Sigmoid colon (tissue), 7 donors: ENCODE data around the gene HNF1B. TPM values are rescaled to one million over a fixed set of nuclear protein-coding genes. Genes with fewer than 3 reads are reported as not detected.

Experiments used
- DNase-seq: peaks from one replicate; pipeline ENCODE4 v3.0.0-alpha.2; 2019
- H3K27ac ChIP-seq, 4 donors: fragments of 200-600 bp; sonication (generic); one replicate each; pipeline ENCODE4 v1.5.1; 2016 to 2019; ENCODE audit warnings: mild to moderate bottlenecking in 1 of 4
- H3K27me3 ChIP-seq, 3 donors: fragments of 200-600 bp; sonication (generic); one replicate each; pipeline ENCODE4 v1.5.1; 2019; ENCODE audit warnings: mild to moderate bottlenecking in 1 of 3
- H3K36me3 ChIP-seq, 4 donors: fragments of 200-600 bp; sonication (generic); one replicate each; pipeline ENCODE4 v1.5.1; 2016 to 2019
- H3K4me1 ChIP-seq, 4 donors: fragments of 200-600 bp; sonication (generic); one replicate each; pipeline ENCODE4 v1.5.1; 2017 to 2019
- H3K4me3 ChIP-seq, 4 donors: fragments of 200-600 bp; sonication (generic); one replicate each; pipeline ENCODE4 v1.5.1; 2017 to 2019; ENCODE audit warnings: mild to moderate bottlenecking in 2 of 4, moderate library complexity in 1 of 4
- H3K9me3 ChIP-seq, 4 donors: fragments of 200-600 bp in 3 of 4; sonication (generic) in 3 of 4; one replicate each; pipeline versions ENCODE4 v1.5.1 to v1.6.1; 2013 to 2019
- EP300 ChIP-seq, 4 donors: sonication (generic); formaldehyde crosslinking; IDR thresholded peaks; one replicate each; pipeline ENCODE4 v1.6.1; 2017; ENCODE audit warnings: antibody characterized with exemption in 4 of 4
- POLR2A ChIP-seq, 2 donors: fragments of 450-650 bp; IDR thresholded peaks; one replicate each; pipeline ENCODE4 v1.6.1; 2016; ENCODE audit warnings: antibody characterized with exemption in 2 of 2, mild to moderate bottlenecking in 2 of 2, moderate library complexity in 2 of 2
- POLR2AphosphoS5 ChIP-seq, 4 donors: sonication (generic); formaldehyde crosslinking; IDR thresholded peaks; one replicate each; pipeline ENCODE4 v1.6.1; 2017; ENCODE audit warnings: antibody characterized with exemption in 4 of 4
- WGBS, 2 donors: extraction: QIAGEN DNeasy Blood & Tissue Kit; methylation state at CpG; one replicate each; pipeline ENCODE4 v1.1.7; 2013; 5-methylcytosine and 5-hydroxymethylcytosine counted together
- intact Hi-C: fragments of 100-400 bp; cut with DNase I; formaldehyde crosslinking; loops from one replicate; pipeline ENCODE4 v1.15.1; 2023
- polyA plus RNA-seq, 3 donors: library from polyadenylated mRNA; stranded (reverse); fragments of 200-250 nt; gene quantifications; one replicate each; pipeline ENCODE4 v1.2.3, GENCODE V29; 2013
- total RNA-seq, 4 donors: library from RNA; depleted of rRNA; stranded (reverse); fragments of >200 nt; gene quantifications; one replicate each; pipeline ENCODE4 v1.1.0, GENCODE V29; 2016
- TF ChIP-seq, protein P1 (sequence below), 4 experiments: fragments of 450-650 bp in 3 of 4; fragments of 200-600 bp in 1 of 4; IDR thresholded peaks; one replicate each; pipeline ENCODE4 v1.5.1; 2016 to 2019; ENCODE audit warnings: antibody characterized with exemption in 4 of 4, mild to moderate bottlenecking in 3 of 4, moderate library complexity in 2 of 4
- donor health status: healthy with polysubstance abuse.
- donor health status: Bipolar disorder and iron deficiency.
- donor health status: healthy.

HNF1B gene
- total and polyA plus RNA-seq, 7 donors = 0.28 to 13.2 (median 10.7) TPM; not detected in 3

GRCh38 chr17:37698132-37698910, 46.5 kb downstream of the HNF1B start:
- intact Hi-C loops = no loop called here
- Histone ChIP-seq H3K4me3 (no peak overlapping the region), H3K36me3 (no peaks in the 10 kb centered on the region), H3K9me3 (no peaks in the 10 kb centered on the region), H3K27me3 (peaks cover 0 to 12% (median 0%) of the 10 kb centered on the region in 3 donors), H3K27ac (no peak overlapping the region), H3K4me1 (no peaks in the 10 kb centered on the region)
- 79 to 96% methylated on average over 5 of the region's 5 CpGs for WGBS, 2 donors
- no peak for DNase-seq
- no peak for TF ChIP-seq POLR2AphosphoS5 (IDR thresholded peaks at IDR 0.05)
- TF ChIP-seq, protein P1, sequence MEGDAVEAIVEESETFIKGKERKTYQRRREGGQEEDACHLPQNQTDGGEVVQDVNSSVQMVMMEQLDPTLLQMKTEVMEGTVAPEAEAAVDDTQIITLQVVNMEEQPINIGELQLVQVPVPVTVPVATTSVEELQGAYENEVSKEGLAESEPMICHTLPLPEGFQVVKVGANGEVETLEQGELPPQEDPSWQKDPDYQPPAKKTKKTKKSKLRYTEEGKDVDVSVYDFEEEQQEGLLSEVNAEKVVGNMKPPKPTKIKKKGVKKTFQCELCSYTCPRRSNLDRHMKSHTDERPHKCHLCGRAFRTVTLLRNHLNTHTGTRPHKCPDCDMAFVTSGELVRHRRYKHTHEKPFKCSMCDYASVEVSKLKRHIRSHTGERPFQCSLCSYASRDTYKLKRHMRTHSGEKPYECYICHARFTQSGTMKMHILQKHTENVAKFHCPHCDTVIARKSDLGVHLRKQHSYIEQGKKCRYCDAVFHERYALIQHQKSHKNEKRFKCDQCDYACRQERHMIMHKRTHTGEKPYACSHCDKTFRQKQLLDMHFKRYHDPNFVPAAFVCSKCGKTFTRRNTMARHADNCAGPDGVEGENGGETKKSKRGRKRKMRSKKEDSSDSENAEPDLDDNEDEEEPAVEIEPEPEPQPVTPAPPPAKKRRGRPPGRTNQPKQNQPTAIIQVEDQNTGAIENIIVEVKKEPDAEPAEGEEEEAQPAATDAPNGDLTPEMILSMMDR (IDR thresholded peaks at IDR 0.05) = no peak
- no peak for TF ChIP-seq POLR2A (IDR thresholded peaks at IDR 0.05)
- no peak for TF ChIP-seq EP300 (IDR thresholded peaks at IDR 0.05)

DNA sequence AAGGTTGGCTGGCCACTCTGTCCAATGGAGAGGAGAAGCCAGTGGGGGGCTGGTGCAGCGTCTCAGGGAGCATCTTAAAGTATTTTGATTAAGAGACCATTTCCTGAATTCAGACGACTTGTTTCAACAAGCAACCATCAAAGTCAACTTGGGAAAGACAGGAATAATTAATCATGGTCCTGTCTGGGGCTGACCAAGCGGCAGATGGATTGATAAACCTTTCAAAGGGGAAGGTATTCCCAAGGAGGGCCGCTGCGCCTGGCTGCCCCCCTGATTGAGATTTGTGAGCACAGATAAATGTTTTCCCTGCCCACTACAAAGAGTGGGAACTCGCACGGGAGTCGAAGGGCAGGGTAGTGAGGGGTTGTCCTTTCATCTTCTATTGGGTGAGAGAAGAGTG, 47.5 kb downstream of the HNF1B start:
- peaks cover 0 to 12% (median 0%) of the 10 kb centered on the region in 3 donors for H3K27me3 ChIP-seq
- no peak for DNase-seq
- no peaks in the 10 kb centered on the region for H3K9me3 ChIP-seq
- H3K4me3 ChIP-seq = no peak overlapping the region
- intact Hi-C loops = no loop called here
- TF ChIP-seq, protein P1 (IDR thresholded peaks at IDR 0.05) = no peak
- TF ChIP-seq POLR2AphosphoS5 (IDR thresholded peaks at IDR 0.05) (no peak), POLR2A (IDR thresholded peaks at IDR 0.05) (no peak), EP300 (IDR thresholded peaks at IDR 0.05) (no peak)
- 75 to 88% methylated on average over 8 of the region's 8 CpGs for WGBS, 2 donors
- H3K27ac ChIP-seq = no peak overlapping the region
- no peaks in the 10 kb centered on the region for H3K36me3 ChIP-seq
- H3K4me1 ChIP-seq = no peaks in the 10 kb centered on the region

DNA sequence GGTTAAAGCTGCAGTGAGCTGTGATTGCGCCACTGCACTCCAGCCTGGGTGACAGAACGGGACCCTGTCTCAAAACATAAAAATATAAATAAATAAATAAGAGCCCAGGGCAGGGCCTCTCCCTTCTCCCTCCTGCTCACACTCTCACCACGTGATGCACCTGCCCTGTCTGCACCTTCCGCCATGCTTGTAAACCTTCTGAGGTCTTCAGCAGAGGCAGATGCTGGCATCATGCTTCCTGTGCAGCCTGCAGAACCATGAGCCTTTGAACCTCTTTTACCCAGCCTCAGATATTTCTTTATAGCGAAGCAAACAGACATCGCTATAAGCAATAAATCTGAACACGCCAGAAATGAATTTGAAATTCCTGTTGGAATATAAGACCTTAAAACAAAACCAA, 48.5 kb downstream of the HNF1B start:
- Histone ChIP-seq H3K9me3 (no peaks in the 10 kb centered on the region), H3K4me1 (no peaks in the 10 kb centered on the region), H3K36me3 (no peaks in the 10 kb centered on the region), H3K27me3 (peaks cover 0 to 12% (median 0%) of the 10 kb centered on the region in 3 donors), H3K4me3 (no peak overlapping the region), H3K27ac (no peak overlapping the region)
- intact Hi-C loops = no loop called here
- peak; percentile 14 for DNase-seq
- TF ChIP-seq, protein P1 (IDR thresholded peaks at IDR 0.05) = no peak
- TF ChIP-seq POLR2AphosphoS5 (IDR thresholded peaks at IDR 0.05) (no peak), POLR2A (IDR thresholded peaks at IDR 0.05) (no peak), EP300 (IDR thresholded peaks at IDR 0.05) (no peak)
- WGBS, 2 donors = 84 to 94% methylated on average over 7 of the region's 7 CpGs

GRCh38 chr17:37695726-37696125, 49.1 kb downstream of the HNF1B start:
- Histone ChIP-seq H3K4me1 (no peaks in the 10 kb centered on the region), H3K27me3 (peaks cover 0 to 12% (median 0%) of the 10 kb centered on the region in 3 donors), H3K36me3 (no peaks in the 10 kb centered on the region), H3K27ac (no peak overlapping the region), H3K4me3 (no peak overlapping the region), H3K9me3 (no peaks in the 10 kb centered on the region)
- intact Hi-C loops = no loop called here
- no peak for DNase-seq
- TF ChIP-seq, protein P1 (IDR thresholded peaks at IDR 0.05) = no peak
- no peak for TF ChIP-seq POLR2AphosphoS5 (IDR thresholded peaks at IDR 0.05)
- TF ChIP-seq POLR2A (IDR thresholded peaks at IDR 0.05) = no peak
- no peak for TF ChIP-seq EP300 (IDR thresholded peaks at IDR 0.05)
- 83 to 94% methylated on average over 1 of the region's 1 CpG for WGBS, 2 donors
